K562 (cell line): ENCODE results near the gene NAA15. TPM values are rescaled to one million over a fixed set of nuclear protein-coding genes. Genes with fewer than 3 reads are reported as not detected.

Experiments
- ATAC-seq: fragments of 200-7000 bp; cut with Tn5 transposase; 3 replicates; pipeline ENCODE4 v1.9.1; 2020; ENCODE audit warnings: moderate library complexity
- BruUV-seq: library from RNA; stranded (reverse); fragments of 400-500 nt; replicated peaks from 2 replicates; lab custom pipeline; 2021; lab: Mats Ljungman, UMichigan
- CTCF ChIA-PET: fragments of 300-600 bp; formaldehyde crosslinking; extraction: SDS; loops from one replicate; lab custom pipeline; 2021; ENCODE audit warnings: low intra/inter-chr PET ratio; lab: Yijun Ruan, JAX
- POLR2A ChIA-PET: fragments of 300-600, 350-650 bp; sonication (Branson Sonifier 250); formaldehyde crosslinking; extraction: SDS; loops from one replicate; lab custom pipeline; 2021; ENCODE audit warnings: antibody characterized with exemption, inconsistent platforms; lab: Yijun Ruan, JAX
- DNase-seq, 4 experiments: peaks; one replicate each; pipeline versions ENCODE4 v3.0.0 to v3.0.0-alpha.2; 2011 to 2018; ENCODE audit warnings: low spot score in 3 of 4, mixed read lengths in 3 of 4; ENCODE audit errors: extremely low read depth in 1 of 4
- FAIRE-seq: peaks from 2 replicates; lab custom pipeline; 2011; peaks lifted over from hg19 to GRCh38; lab: Jason Lieb, UNC
- H2AFZ ChIP-seq: 2 replicates; pipeline ENCODE4 v1.6.0; 2011; ENCODE audit warnings: low read depth, low read length, control low read depth, inconsistent platforms
- H3K27ac ChIP-seq: fragments of 200-600 bp; 3 replicates; pipeline ENCODE4 v1.8.0; 2011; ENCODE audit warnings: low read depth, mild to moderate bottlenecking, control low read depth, inconsistent platforms, low read length, moderate library complexity, mixed read lengths; ENCODE audit errors: extremely low read depth
- H3K27me3 ChIP-seq, 2 experiments: fragments of 300-600 bp in 1 of 2; 2 replicates in 1 of 2; 3 replicates in 1 of 2; pipeline versions ENCODE4 v1.6.0 to v1.8.0; 2011; ENCODE audit warnings: inconsistent platforms in 2 of 2, low read length in 2 of 2, mild to moderate bottlenecking in 1 of 2, mixed read lengths in 1 of 2, moderate library complexity in 1 of 2; ENCODE audit not compliant: control insufficient read depth in 2 of 2, insufficient read depth in 2 of 2
- H3K36me3 ChIP-seq: fragments of 300-600 bp; 3 replicates; pipeline ENCODE4 v1.8.0; 2011; ENCODE audit warnings: mild to moderate bottlenecking, low read length, inconsistent platforms; ENCODE audit not compliant: control insufficient read depth, insufficient read depth
- H3K4me1 ChIP-seq, 2 experiments: fragments of 200-600 bp in 1 of 2; replicated peaks in 1 of 2; 2 replicates in 1 of 2; 3 replicates in 1 of 2; pipeline versions ENCODE4 v1.5.1 to v1.8.0; 2011; ENCODE audit warnings: inconsistent platforms in 2 of 2, low read length in 2 of 2, mild to moderate bottlenecking in 1 of 2, mixed read lengths in 1 of 2, moderate library complexity in 1 of 2; ENCODE audit not compliant: control insufficient read depth in 2 of 2, insufficient read depth in 2 of 2
- H3K4me2 ChIP-seq: 2 replicates; pipeline ENCODE4 v1.6.1; 2011; ENCODE audit warnings: low read length, control low read depth, inconsistent platforms, mixed read lengths; ENCODE audit not compliant: insufficient read depth
- H3K4me3 ChIP-seq: fragments of 200-600 bp; sonication (generic), shearing (Covaris generic); 2 replicates; pipeline ENCODE4 v1.5.1; 2016; ENCODE audit warnings: control low read depth, inconsistent platforms
- H3K79me2 ChIP-seq: fragments of 200-600 bp; 3 replicates; pipeline ENCODE4 v1.8.0; 2011; ENCODE audit warnings: low read length, inconsistent platforms; ENCODE audit not compliant: control insufficient read depth, insufficient read depth
- H3K9ac ChIP-seq, 2 experiments: 2 replicates each; pipeline versions ENCODE4 v1.6.0 to v1.6.1; 2011; ENCODE audit warnings: low read depth in 2 of 2, low read length in 2 of 2, control low read depth in 1 of 2, inconsistent platforms in 1 of 2, mild to moderate bottlenecking in 1 of 2, mixed read lengths in 1 of 2; ENCODE audit not compliant: insufficient read depth in 1 of 2
- H3K9me1 ChIP-seq: one replicate; pipeline ENCODE4 v1.6.0; 2011; ENCODE audit warnings: inconsistent platforms, mild to moderate bottlenecking, low read length, moderate library complexity; ENCODE audit not compliant: control insufficient read depth, insufficient read depth
- H3K9me3 ChIP-seq: replicated peaks from 2 replicates; pipeline ENCODE4 v1.5.1; 2011; ENCODE audit warnings: low read depth, low read length, inconsistent platforms; ENCODE audit not compliant: control insufficient read depth, insufficient read depth
- H4K20me1 ChIP-seq: replicated peaks from 2 replicates; pipeline ENCODE4 v1.6.1; 2011; ENCODE audit warnings: low read length, inconsistent platforms, mixed read lengths; ENCODE audit not compliant: control insufficient read depth, insufficient read depth
- BRD9 ChIP-seq: fragments of 450-650 bp; IDR thresholded peaks from 2 replicates; pipeline ENCODE4 v1.6.1; 2018; ENCODE audit warnings: low read depth; ENCODE audit not compliant: partially characterized antibody
- CEBPB ChIP-seq: fragments of 450-650 bp; IDR thresholded peaks from 2 replicates; pipeline ENCODE4 v1.6.1; 2016; ENCODE audit warnings: missing genetic modification characterization, missing compliant biosample characterization
- CEBPG ChIP-seq, 3 experiments: fragments of 200-800 bp in 1 of 3; sonication (Bioruptor generic) in 1 of 3; sonication (generic) in 1 of 3; formaldehyde crosslinking in 1 of 3; IDR thresholded peaks in 2 of 3; conservative IDR thresholded peaks in 1 of 3; 2 replicates each; pipeline versions ENCODE4 v1.6.1 to v1.8.0; 2016 to 2022; ENCODE audit warnings: missing compliant biosample characterization in 2 of 3, missing genetic modification characterization in 2 of 3, mild to moderate bottlenecking in 1 of 3, missing genetic modification reagents in 1 of 3
- CHD2 ChIP-seq: IDR thresholded peaks from 2 replicates; pipeline ENCODE4 v1.6.1; 2011; ENCODE audit warnings: low read depth, low read length
- DIDO1 ChIP-seq: fragments of 450-650 bp; IDR thresholded peaks from 2 replicates; pipeline ENCODE4 v1.6.1; 2016; ENCODE audit warnings: low read depth, missing biosample characterization, missing genetic modification characterization
- HDAC3 ChIP-seq: fragments of 450-650 bp; IDR thresholded peaks from 2 replicates; pipeline ENCODE4 v1.6.1; 2018; ENCODE audit warnings: borderline replicate concordance, mild to moderate bottlenecking, moderate library complexity; ENCODE audit not compliant: partially characterized antibody
- KDM2B ChIP-seq: fragments of 250-450 bp; sonication (Bioruptor Pico); IDR thresholded peaks from 2 replicates; pipeline ENCODE4 v1.8.0; 2021; ENCODE audit warnings: mild to moderate bottlenecking, moderate library complexity
- KHSRP ChIP-seq: fragments of 450-650 bp; IDR thresholded peaks from 2 replicates; pipeline ENCODE4 v1.6.1; 2017
- NCOR1 ChIP-seq: fragments of 450-650 bp; IDR thresholded peaks from 2 replicates; pipeline ENCODE4 v1.6.1; 2016; ENCODE audit warnings: mild to moderate bottlenecking, moderate library complexity
- SMARCA5 ChIP-seq: fragments of 450-650 bp; IDR thresholded peaks from 2 replicates; pipeline ENCODE4 v1.6.1; 2016
- SMARCE1 ChIP-seq: fragments of 450-650 bp; IDR thresholded peaks from 2 replicates; pipeline ENCODE4 v1.7.1; 2016; ENCODE audit warnings: mild to moderate bottlenecking
- SRF ChIP-seq, 2 experiments: fragments of 250-450, 450-650 bp in 1 of 2; sonication (Bioruptor Pico) in 1 of 2; sonication (generic) in 1 of 2; formaldehyde crosslinking; IDR thresholded peaks; 2 replicates each; pipeline versions ENCODE4 v1.5.0 to v1.5.1; 2020 to 2022; ENCODE audit warnings: mild to moderate bottlenecking in 1 of 2, missing genetic modification reagents in 1 of 2
- TARDBP ChIP-seq: fragments of 450-650 bp; IDR thresholded peaks from 2 replicates; pipeline ENCODE4 v1.6.1; 2016
- ZNF354B ChIP-seq: fragments of 250-450 bp; sonication (Bioruptor Pico); IDR thresholded peaks from 2 replicates; pipeline ENCODE4 v1.4.0; 2020
- ZNF696 ChIP-seq: fragments of 250-450 bp; sonication (Bioruptor Pico); conservative IDR thresholded peaks from 2 replicates; pipeline ENCODE4 v1.4.0; 2020; ENCODE audit warnings: mild to moderate bottlenecking, moderate library complexity
- in situ Hi-C: fragments of 300-500 bp; cut with MboI; formaldehyde crosslinking; loops from 4 replicates; pipeline ENCODE4 v1.15.0; 2018; ENCODE audit warnings: inconsistent platforms, mixed read lengths
- intact Hi-C: fragments of 100-400 bp; cut with micrococcal nuclease; formaldehyde crosslinking; loops from 2 replicates; pipeline ENCODE4 v1.14.2; 2022
- polyA plus RNA-seq, 8 experiments: library from polyadenylated mRNA; depleted of rRNA in 4 of 8; stranded (reverse) in 5 of 8; unstranded in 3 of 8; fragments of >200 nt; fragmentation: Nextera tagmentation in 2 of 8; fragmentation: Illumina TruSeq in 1 of 8; extraction: Ambion mirVana in 2 of 8; extraction: Trizol in 1 of 8; gene quantifications; 2 replicates each; pipeline versions ENCODE4 v1.2.1 to v1.2.3, GENCODE V29; 2011 to 2014; ENCODE audit warnings: inconsistent platforms in 1 of 8, missing spikeins in 1 of 8
- total RNA-seq, 7 experiments: library from RNA; depleted of rRNA in 6 of 7; stranded (reverse); fragments of >200 nt in 6 of 7; fragmentation: Illumina TruSeq in 2 of 7; extraction: Trizol in 2 of 7; gene quantifications; 2 replicates each; pipeline versions ENCODE4 v1.2.1 to v1.2.3, GENCODE V29; 2011 to 2021; ENCODE audit warnings: low replicate concordance in 1 of 7
- TF ChIP-seq, protein P1 (sequence below): IDR thresholded peaks from 2 replicates; pipeline ENCODE4 v1.6.1; 2012; ENCODE audit warnings: low read depth, low read length, improper control_type of control experiment, borderline replicate concordance

Gene NAA15
- total and polyA plus RNA-seq, 9 of the 15 experiments (the other 6 are each of a cell fraction or from before 2014, with no cell fraction given): 37.8 to 117 (median 63.2) TPM

DNA sequence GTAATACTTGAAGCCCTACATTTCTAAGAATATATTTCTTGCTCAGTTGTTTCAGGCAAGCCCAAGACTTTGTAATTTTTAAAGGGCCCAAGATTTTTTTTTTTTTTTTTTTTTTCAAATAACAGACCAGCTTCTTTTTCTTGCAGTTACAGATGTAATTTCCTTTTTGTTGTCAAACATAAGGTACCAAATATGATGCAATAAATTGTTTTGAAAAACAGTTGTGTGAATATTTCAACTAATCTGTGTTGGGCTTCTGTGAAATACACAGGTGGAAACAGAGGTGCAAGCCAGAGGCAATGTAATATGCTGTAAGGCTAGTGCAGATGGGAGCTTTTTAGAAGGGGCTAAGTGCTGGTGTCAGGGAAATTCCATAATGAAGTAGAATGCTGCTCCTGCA lies 87.8 kb downstream of the NAA15 start:
- Histone ChIP-seq H3K4me3 (no peak overlapping the region), H4K20me1 (no peaks in the 10 kb centered on the region), H3K9me1 (no peaks in the 10 kb centered on the region), H3K27ac (no peak overlapping the region), H3K9me3 (no peaks in the 10 kb centered on the region), H3K4me2 (no peak overlapping the region), H3K79me2 (no peaks in the 10 kb centered on the region), H3K9ac (no peak overlapping the region), H3K4me1 (no peaks in the 10 kb centered on the region), H2AFZ (no peak overlapping the region), H3K36me3 (peaks cover 86% of the 10 kb centered on the region), H3K27me3 (no peaks in the 10 kb centered on the region)
- BruUV-seq: no TSS peak
- no peak for TF ChIP-seq SMARCA5
- TF ChIP-seq BRD9: no peak
- no peak for TF ChIP-seq NCOR1
- TF ChIP-seq CEBPB (tag): peak; percentile 21; the same call in 1 of the 2 replicates
- TF ChIP-seq CEBPG (CRISPR knock-in tag; IDR thresholded peaks at IDR 0.05): no peak
- TF ChIP-seq CEBPG (tag; conservative IDR thresholded peaks at IDR 0.05 in 1 of 2, IDR thresholded peaks at IDR 0.05 in 1 of 2): peak; percentile 56 to 66
- no peak for TF ChIP-seq KDM2B (CRISPR knock-in tag)
- TF ChIP-seq, protein P1, sequence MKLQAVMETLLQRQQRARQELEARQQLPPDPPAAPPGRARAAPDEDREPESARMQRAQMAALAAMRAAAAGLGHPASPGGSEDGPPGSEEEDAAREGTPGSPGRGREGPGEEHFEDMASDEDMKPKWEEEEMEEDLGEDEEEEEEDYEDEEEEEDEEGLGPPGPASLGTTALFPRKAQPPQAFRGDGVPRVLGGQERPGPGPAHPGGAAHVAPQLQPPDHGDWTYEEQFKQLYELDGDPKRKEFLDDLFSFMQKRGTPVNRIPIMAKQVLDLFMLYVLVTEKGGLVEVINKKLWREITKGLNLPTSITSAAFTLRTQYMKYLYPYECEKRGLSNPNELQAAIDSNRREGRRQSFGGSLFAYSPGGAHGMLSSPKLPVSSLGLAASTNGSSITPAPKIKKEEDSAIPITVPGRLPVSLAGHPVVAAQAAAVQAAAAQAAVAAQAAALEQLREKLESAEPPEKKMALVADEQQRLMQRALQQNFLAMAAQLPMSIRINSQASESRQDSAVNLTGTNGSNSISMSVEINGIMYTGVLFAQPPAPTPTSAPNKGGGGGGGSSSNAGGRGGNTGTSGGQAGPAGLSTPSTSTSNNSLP: no peak
- TF ChIP-seq CHD2: no peak
- TF ChIP-seq ZNF696 (CRISPR knock-in tag): no peak
- TF ChIP-seq TARDBP: no peak
- TF ChIP-seq SRF (CRISPR knock-in tag; IDR thresholded peaks at IDR 0.05): no peak
- TF ChIP-seq SMARCE1: no peak
- TF ChIP-seq HDAC3: no peak
- no peak for TF ChIP-seq KHSRP
- no peak for TF ChIP-seq ZNF354B (CRISPR knock-in tag)
- no peak for TF ChIP-seq DIDO1 (tag)
- ATAC-seq (no peak), DNase-seq (no peak), FAIRE-seq (no peak)
- CTCF ChIA-PET: no interaction called here
- in situ Hi-C loops: no loop called here
- intact Hi-C loops: no loop called here
- POLR2A ChIA-PET: no interaction called here
